ENCODE data around the gene CYP27B1.

DNA sequence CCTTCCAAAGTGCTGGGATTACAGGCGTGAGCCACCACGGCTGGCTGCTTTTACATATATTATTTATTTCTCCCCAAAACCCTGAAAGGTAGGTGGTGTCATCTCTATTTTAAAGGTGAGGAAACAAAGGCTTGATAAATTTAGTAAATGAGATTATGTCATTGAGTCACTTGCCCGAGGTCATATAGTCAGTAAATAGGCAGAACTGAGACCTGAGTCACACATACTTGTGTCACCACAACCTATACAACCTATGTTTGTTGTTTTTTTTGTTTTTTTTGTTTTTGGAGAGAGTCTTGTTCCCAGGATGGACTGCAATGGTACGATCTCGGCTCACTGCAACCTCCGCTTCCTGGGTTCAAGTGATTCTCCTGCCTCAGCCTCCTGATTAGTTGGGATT, 28.5 kb upstream of the CYP27B1 start:
- TF ChIP-seq SIN3A (IDR thresholded peaks at IDR 0.05; ENCODE audit: borderline replicate concordance, insufficient read depth, low read length) (no peak), POLR2AphosphoS5 (IDR thresholded peaks at IDR 0.05; ENCODE audit: low read depth, low read length) (no peak), TAF1 (IDR thresholded peaks at IDR 0.05; ENCODE audit: borderline replicate concordance, insufficient read depth, low read length) (no peak), FOXP2 (optimal IDR thresholded peaks at IDR 0.05; ENCODE audit: borderline replicate concordance, extremely low read depth, extremely low read length, insufficient read depth) (no peak)
- TF ChIP-seq, protein P1, sequence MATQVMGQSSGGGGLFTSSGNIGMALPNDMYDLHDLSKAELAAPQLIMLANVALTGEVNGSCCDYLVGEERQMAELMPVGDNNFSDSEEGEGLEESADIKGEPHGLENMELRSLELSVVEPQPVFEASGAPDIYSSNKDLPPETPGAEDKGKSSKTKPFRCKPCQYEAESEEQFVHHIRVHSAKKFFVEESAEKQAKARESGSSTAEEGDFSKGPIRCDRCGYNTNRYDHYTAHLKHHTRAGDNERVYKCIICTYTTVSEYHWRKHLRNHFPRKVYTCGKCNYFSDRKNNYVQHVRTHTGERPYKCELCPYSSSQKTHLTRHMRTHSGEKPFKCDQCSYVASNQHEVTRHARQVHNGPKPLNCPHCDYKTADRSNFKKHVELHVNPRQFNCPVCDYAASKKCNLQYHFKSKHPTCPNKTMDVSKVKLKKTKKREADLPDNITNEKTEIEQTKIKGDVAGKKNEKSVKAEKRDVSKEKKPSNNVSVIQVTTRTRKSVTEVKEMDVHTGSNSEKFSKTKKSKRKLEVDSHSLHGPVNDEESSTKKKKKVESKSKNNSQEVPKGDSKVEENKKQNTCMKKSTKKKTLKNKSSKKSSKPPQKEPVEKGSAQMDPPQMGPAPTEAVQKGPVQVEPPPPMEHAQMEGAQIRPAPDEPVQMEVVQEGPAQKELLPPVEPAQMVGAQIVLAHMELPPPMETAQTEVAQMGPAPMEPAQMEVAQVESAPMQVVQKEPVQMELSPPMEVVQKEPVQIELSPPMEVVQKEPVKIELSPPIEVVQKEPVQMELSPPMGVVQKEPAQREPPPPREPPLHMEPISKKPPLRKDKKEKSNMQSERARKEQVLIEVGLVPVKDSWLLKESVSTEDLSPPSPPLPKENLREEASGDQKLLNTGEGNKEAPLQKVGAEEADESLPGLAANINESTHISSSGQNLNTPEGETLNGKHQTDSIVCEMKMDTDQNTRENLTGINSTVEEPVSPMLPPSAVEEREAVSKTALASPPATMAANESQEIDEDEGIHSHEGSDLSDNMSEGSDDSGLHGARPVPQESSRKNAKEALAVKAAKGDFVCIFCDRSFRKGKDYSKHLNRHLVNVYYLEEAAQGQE (IDR thresholded peaks at IDR 0.05; ENCODE audit: insufficient read depth in 1 of 2, low read depth in 2 of 2, low read length in 2 of 2) = no peak

Measured in PFSK-1 (cell line).